HG03457 (cell line): ENCODE measurements around the gene OSR1.

Experiments used
- ATAC-seq: cut with Tn5 transposase; IDR thresholded peaks from one replicate; pipeline ENCODE4 v1.9.1; 2021; ENCODE audit warnings: moderate number of reproducible peaks; ENCODE audit not compliant: unreplicated experiment

The OSR1 gene

DNA sequence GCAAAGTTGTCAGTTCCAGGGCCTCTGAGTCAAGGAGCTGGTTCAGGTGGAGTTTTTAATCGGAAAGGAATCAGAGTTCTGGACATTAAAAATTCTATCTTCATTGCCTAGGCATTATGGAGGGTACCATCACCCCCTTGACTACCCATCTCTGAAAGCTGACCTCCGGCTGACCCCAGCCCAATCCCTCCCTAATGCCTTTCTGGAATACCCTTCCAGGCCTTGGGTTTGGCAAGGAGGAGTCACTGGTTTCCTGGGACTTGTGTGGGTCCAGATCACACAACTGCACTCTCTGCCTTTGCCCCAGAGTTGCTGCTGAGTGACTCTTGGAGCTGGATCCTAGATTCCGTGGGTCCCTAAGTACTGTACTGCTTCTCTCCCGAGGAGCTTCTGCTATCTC is 1.0 kb upstream of the OSR1 start:
- ATAC-seq = no peak

DNA sequence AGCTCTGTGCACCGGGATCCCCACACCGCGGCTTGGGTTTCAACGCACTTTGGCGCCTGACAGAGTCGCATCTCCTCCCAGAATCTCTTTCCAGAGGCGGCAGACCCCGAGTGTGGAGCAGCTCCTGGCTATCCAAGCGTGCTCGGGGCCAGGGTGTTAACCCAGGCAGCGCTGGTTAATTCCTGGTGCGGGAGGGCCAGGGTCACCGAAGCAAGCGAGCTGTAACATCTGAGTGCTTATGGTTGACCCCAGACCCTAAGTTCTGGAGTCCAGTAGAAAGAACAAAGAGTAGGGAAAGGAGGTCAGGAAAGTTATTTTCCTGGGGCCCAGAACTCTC is 566 bp upstream of the OSR1 start:
- ATAC-seq = no peak

DNA sequence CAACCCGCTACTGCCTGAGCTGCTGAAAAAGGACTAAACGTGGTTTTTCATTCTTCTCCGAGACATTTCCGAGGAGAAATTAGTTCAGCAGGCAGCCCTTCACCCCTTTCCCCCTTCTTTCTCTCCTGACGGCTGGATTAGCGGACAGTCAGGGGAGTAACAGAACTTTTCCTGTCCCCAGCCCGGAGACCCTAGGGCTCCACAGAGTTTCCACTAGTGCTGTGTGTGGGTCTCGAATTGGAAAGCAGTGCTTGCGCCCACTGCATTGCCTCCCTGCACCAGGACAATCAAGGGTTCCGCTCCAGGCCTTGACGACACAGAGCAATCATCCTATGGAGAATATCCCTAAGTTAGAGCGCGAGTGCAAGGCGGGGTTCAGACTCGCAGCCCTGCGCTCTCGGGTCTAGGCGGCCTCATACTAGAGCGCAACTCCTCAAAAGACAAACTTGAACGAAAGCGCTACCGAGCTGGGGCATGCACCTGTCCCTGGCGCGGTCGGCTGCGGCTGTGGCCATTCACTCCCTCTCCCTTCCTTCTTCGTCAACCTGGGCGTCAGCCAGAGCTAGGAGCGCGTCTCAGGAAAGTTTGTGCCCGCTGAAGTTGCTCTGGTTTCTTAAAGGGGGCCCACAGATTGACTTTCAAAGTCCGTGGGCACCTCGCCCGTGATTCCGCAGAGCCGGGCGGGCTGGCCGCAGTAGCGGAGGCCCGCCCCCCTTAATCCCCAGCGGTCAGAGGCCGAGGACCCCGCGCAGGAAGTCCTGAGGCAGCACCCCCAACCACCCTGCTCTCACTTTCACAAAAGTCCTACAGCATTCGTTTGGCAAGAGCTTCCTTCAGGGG is 801 bp downstream of the OSR1 start:
- ATAC-seq = no peak

DNA sequence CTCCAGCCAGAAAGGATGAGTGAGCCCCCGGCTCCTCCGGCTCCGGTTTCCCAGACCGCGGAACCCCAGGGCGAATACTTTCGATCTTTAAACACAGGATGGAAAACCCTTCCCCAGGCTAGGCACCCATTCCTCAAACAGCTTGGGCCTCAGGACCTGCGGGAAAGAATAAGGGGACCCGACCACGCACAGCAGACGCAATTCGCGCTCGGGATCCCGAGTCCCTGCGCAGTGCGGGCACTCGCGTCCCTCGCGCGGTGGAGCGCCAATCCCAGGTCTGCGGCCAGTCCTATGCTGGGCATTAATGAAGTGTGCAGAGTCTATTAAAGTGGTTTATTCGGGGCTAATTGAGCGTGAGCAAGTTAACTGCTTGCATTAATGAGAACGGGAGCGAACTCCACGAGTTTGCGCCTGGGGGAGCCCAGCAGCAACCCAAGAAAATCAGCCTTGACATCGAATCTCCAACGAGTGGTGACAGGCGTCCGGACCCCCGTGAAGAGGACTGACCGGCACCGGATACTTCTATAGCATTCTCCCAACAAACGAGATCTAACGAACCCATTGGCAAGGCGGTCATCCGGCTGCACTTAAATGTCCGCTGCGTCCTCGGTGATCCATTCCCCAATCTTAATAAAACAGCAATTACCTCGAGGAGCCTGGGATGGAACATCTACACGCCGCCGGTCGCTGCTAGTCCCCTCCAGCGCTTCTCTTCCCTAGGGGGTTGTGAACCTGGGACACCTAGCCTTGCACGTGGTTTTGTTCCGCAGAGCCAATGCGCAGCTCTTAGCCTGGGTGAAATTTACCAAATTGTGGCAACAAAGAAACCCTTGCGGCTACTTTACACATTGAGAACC is 1.6 kb downstream of the OSR1 start:
- ATAC-seq = no peak

DNA sequence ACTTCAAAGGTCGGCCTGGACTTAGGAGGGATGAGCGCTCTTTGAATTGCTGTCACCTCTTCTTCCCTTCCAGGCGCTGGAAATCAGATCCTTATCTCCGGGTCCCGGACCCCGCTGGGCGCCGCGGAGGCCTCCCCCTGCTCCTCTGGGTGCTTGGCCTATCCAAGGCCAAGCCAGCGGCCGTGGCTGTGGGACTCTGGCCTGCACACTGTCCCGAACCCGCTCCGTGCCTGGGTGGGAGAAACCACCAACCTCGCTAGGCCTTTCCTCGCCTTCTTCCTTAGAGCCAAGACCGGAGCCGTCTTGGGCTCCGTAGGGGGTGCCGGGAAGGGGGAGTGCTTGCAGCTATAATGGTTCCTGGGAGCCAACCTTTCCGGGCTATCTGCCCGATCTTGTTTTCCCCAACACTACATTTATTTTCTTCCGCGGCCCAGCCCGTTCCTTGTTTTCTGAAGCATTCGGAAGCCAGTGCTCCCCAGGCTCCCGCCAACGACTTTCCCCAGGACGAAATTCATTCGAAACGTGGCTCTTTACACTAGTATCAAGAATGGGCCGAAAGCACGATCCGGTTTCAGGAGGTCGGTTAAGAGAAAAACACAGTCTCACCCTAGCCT is 2.4 kb downstream of the OSR1 start:
- ATAC-seq = no peak

DNA sequence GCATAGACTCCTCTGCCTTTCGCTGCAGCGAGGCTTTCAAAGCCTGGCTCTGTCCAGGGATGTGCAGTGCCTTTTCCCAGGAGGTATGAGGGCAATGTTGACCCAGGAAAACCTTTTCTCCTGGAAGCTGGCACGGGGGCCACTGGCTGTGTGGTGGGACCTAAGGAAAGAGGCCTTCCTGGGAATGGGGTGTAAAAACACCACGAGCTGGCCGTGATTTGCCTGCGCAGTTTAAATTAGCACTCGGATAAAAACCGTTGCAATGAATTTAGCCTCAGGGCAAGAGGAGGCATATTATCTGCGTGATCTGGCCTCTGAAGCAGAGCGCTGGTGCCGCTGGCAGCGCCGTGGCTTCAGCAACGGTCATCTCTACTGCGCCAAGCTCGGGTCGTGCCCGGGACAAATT is 3.0 kb downstream of the OSR1 start:
- ATAC-seq = no peak

DNA sequence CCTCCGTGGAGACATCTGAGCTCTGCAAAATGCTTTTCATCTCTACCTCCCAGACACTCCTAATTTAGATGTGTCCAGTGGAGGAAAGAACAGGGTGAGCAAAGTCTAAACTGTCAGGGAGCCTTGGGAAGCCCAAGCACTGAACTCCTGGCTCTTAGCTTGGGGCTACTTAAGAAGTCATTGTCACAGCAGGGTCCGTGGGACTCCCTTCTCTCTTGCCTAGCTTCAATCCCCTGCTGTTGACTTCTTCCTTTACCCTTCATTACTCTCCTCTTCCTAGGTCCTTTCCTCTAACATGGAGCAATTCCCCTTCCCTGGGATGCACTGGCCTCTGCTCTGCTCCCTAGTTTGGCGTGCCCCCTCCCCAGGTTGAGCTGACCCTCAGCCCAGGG is 3.4 kb downstream of the OSR1 start:
- no peak for ATAC-seq

DNA sequence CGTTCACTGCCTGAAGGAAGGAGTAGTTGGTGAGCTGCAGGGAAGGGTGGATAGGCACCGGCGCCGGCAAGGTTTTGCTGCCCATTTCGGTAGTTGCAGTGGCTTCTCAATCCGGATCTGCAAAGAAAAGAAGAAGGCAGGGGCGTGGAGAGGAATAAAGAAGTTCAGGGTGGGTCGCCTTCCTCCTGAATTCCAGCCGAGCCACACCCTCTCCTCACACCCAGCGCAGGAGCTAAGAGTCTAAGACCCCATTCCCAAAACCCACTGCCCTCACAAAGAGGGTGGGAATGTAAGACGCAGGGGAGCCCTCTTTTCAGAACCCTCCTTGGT is 4.7 kb downstream of the OSR1 start:
- no peak for ATAC-seq

DNA sequence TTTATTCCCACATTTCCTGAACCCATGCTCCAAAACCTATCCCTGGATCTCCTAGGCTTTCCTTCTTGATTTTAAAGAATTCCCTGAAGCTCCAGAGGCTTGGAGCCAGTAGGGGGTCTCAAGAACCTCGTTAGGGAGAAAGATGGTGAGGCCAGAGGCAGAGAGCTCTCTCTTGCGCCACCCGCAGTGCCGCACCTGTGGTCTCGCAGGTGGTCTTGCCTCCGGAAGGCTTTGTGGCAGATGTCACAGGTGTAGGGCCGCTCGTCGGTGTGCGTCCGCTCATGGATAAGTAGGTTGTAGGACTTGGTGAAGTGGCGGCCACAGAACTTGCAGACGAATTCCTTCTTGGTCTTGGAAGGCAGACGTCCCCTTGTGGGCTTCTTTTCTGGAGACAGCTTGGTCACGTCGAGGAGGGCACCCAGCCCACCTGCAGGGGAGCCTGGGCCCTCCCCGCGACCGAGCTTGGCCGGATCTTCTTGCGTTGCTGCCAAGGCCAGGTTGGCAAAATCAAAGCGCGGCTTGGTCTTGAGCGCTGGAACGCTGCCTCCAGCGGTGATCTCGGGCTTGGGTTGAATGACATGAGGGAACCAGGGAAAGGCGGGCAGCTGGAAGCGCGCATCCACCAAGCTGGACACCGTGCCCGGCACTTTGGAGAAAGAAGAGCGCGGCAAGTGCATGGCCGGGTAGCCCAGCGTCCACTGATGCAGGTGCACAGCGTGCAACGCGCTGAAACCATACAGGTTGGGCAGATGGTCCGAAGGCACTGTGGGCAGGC is 5.3 kb downstream of the OSR1 start:
- no peak for ATAC-seq

DNA sequence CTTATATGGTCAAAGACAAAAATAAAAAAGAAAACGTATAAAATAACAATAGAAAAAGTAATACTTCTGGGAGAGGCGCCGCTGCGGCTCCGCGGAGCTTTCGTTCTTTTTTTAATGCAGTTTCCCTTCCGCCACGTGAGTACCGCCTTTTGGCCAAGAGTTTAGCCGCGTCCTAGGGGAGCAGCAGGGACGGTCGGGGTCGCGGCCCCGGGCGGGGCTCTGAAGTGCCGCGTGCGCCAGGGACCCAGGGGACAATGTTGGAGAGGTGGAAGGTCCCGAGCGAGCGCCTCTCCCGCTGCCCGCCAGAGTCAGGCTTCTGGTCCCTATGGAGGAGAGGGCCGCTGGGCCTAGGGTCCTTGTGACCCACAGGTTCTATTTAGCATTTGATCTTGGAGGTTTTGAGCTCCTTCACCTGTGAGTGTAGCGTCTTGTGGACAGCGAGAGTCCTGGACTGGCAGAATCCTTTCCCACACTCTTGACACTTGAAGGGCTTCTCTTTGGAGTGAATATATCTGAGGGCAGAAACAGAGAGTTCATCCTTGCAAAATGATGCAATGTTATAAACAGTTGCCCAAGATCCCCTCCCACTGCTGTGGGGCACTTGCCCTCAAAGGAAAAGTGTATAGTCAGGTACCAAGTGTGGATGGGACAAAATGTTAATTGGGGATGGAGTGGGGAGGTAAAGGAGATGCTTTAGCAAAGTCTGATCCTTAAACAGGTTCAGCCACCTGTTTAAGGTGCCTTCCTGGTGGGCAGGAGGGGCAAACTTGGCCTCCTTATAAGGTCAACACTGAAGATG is 6.3 kb downstream of the OSR1 start:
- ATAC-seq = no peak

DNA sequence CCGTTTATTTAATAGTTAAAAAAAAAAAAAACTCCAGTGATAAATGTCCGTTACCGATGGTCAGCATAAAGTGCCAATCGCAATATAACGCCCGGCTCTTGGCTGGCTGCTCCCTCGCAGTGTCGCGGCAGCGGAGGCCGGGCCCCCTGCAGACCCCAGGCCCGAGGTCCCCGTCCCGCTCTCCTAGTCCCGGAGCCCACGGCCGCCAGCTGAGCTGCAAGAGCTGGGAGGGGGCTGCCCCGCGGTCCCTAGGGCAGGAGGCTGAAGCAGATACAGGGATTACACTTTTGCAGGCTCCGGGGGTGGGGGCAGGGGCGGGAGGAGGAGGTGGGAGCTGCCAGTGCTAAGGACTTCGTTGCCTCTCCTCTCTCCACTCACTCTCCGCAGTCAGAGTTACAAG is 6.9 kb downstream of the OSR1 start:
- ATAC-seq = no peak

DNA sequence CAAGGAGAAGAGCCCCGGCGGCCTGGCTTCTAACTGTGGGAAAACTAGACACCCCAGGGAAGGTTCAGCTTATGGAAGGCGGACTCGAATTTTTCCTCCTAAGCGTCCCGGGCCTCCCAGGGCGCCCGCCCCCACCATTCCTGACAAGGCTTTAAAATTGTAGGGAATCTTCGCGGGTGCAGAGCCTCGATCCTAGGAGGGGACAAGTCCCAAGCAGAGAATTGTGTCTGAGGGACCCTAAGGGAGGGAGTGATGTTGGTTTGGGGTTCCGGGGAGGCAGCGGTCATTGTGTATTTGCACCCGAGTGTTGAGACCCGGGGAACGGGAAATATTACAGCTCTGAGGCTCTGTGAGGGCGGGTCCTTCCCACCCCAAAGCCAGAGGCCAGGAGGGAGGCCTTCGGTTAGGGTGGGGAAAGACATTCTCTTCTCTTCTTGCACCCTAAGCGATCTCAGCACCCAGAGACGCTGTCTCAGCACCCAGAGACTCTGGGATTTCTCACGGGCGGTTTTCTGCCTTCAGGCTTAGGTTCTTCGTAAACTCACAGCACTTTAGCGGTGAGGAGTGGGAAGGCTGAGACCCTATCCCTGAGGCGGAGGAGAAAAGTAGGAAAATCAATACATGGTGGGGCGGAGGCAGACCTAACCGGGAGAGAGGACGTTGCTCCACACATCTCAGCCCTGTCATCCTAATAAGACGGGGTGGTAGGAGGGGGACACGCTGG is 7.6 kb downstream of the OSR1 start:
- no peak for ATAC-seq

DNA sequence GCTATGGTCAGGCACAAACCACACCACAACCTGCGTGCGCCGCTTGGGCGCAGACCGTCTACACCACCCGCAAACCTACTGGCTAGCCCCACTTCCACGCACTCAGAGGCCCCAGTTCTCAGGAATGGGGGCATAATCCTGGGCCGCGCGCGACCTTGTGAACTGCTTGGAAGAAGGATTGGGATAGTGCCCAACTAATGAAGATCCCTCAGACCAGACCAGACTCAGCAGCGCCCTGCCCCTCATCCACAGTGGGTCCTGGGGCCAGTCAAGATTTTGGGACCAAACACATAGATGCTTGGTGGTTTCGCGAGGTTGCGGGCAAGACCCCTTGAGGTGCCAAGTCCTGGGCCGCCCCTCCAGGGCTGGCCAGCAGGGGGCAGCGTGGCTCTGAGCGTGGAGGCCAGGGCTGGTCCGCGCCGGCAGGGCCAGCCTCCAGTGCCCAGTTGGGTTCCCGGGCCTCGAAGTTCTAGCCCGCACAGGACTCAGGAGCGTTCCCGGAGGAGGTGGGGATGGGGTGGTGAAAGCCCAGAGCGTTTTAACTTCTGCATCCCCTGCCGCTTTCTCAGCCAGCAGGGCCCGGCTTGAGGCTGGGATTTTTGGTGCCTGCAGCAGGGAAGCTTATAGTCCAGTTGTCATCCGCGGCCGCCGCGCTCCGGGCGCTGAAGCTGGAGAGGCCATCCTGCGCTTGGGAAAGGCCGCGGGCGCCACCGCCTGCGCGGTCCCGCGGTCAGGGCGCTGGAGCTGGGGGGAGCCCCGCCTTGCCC is 8.3 kb downstream of the OSR1 start:
- ATAC-seq = no peak

DNA sequence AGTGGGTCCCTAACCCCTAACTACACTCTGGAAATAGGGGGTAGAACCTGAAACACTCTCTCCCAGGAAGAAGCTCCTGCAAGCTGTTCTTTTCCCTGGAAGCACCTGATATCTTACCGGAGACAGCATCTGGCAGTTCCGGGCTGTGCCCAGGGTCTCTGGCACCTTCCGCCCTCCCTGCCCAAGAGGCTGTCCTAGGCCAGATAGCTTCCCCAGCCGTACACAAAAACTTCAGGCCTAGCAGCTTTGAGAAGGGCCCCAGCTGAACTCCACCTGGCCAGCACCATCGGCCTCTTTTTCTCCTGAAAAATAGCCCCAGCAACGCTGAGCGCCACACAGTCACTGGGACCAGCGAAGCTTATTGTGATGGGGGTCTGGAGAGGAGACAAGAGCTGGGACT is 9.7 kb downstream of the OSR1 start:
- no peak for ATAC-seq

DNA sequence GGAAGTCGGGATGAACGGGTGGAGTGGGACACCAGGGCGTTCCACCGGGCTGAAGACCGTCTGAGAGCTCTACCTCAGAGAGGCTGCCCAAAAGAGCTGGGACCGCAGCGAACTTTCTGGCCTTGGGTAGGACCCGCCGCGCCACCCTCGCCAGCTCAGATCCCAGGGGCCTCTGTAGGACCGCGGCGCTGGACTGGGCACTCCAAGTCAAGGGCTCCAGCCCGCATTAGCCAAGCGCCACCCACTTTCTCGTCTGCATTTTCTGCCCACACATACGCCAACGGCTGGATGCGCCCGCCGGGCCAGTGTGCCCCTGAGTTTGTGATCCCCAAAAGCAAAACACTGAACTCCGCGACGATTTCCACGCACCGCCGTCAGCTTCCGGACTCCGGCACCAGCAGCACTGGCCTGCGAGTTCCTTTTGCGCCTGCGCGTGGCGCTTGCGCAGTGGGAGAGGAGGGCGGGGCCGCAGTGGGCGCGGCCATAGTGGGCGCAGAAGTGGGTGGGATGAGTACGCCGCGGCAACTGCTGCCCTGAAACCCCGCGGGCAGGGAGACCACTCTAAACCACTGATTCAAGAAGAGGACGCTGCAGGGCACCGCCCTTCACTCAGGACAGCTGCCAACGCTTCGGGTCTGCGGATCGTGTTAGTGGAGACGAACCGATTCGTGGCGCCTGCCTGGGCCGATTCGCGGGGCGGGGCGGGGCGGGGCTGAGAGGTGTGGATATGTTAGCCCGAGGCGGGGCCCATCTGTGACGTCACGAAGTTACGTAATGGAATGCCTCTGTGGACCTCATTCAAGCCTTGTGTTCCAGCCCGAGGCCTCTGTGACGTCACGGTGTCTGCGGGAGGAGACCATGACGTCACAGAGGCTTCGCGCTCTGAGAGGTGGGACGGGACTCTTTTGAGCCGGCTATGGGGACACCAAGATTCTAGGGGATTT is 10.5 kb downstream of the OSR1 start:
- ATAC-seq = peak; percentile 87

DNA sequence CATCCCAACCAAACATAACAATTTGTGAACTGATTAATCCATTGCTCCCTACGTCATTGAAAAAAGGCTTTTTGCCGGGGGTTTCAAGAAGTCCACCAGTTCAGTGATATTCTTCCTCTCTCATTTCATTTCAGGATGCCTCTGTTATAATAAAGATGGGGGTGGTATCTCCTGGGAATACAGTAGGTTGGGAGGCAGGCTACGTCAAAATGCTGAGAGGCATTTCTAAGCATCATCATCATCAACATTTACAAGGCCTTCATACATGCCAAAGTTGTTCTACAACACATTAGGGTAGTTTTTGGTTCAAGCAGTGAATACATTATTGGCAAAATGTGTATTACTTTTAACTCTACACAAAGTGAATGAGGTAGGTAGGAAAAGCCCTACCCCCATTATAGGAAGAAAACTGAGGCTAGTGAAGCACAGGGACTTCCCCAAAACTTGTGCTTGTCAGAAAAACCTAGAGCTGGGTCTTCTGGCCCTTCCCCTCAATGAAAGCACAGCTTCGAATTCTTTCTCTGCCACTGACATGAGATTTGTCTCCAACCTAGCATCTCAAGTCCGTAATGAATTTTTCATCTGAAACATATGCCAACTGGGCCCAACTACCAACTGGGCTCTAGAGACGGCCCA is 11.3 kb downstream of the OSR1 start:
- peak; percentile 2 for ATAC-seq

DNA sequence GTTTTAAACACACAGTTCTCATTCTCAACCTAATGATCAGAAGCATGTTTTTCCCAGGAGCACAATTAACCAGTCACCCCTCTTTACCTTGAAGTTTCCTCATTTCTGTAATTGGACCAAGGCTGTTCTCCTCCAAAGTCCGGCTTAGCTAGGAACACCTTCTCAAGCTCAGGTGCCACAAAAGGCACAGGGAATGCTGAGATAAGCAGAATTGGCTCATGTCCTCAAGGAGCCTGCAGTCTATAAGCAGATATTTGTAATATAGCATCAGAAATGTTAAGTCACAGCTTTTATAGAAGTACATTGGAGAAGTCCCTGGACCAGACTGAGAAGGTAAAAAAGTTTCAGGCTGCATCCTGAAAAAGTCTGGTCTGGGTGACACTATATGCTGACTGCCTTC is 20.7 kb downstream of the OSR1 start:
- ATAC-seq = no peak

DNA sequence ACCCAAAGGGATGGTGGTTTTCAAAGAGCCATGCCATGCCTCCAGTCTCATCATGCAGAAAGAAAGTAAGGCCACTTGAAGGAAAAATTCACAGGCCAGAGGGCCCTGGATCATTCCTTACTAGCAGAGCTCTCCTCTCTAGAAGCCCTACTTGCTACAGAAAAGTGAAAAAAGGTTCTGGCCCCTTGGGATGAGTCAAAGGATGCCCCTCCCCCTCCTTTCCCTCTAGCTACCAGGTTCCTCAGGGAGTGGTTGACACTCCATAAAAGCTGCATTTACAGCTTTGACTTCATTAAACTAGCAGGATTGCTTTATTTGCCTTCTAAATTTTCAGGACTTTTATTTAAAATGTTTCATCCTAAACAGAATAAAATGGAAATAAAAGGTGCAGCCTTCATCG is 21.2 kb downstream of the OSR1 start:
- no peak for ATAC-seq
